Panc1 (cell line): Measurements from ENCODE around the gene FAM222B.

Experiments
- POLR2AphosphoS5 ChIP-seq: IDR thresholded peaks from 2 replicates; pipeline ENCODE4 v1.6.1; 2012; ENCODE audit warnings: mild to moderate bottlenecking, low read depth, low read length, moderate library complexity
- REST ChIP-seq, 2 experiments: IDR thresholded peaks; 2 replicates each; pipeline ENCODE4 v1.6.1; 2011 to 2012; ENCODE audit warnings: low read depth in 2 of 2, control low read depth in 1 of 2, low read length in 1 of 2, mild to moderate bottlenecking in 1 of 2, moderate library complexity in 1 of 2; ENCODE audit not compliant: insufficient read depth in 1 of 2
- SIN3A ChIP-seq: IDR thresholded peaks from 2 replicates; pipeline ENCODE4 v1.6.1; 2012; ENCODE audit warnings: low read depth, mild to moderate bottlenecking, low read length, moderate library complexity, borderline replicate concordance; ENCODE audit not compliant: insufficient read depth
- TCF7L2 ChIP-seq: IDR thresholded peaks from 2 replicates; pipeline ENCODE4 v1.6.1; 2011; ENCODE audit warnings: mild to moderate bottlenecking, low read depth, low read length, inconsistent platforms
- TF ChIP-seq, protein P1 (sequence below): fragments of 450-650 bp; IDR thresholded peaks from 2 replicates; pipeline ENCODE4 v1.5.1; 2017; ENCODE audit warnings: mild to moderate bottlenecking

GRCh38 chr17:28745786-28746411 lies 96.7 kb downstream of the FAM222B start:
- TF ChIP-seq, protein P1, sequence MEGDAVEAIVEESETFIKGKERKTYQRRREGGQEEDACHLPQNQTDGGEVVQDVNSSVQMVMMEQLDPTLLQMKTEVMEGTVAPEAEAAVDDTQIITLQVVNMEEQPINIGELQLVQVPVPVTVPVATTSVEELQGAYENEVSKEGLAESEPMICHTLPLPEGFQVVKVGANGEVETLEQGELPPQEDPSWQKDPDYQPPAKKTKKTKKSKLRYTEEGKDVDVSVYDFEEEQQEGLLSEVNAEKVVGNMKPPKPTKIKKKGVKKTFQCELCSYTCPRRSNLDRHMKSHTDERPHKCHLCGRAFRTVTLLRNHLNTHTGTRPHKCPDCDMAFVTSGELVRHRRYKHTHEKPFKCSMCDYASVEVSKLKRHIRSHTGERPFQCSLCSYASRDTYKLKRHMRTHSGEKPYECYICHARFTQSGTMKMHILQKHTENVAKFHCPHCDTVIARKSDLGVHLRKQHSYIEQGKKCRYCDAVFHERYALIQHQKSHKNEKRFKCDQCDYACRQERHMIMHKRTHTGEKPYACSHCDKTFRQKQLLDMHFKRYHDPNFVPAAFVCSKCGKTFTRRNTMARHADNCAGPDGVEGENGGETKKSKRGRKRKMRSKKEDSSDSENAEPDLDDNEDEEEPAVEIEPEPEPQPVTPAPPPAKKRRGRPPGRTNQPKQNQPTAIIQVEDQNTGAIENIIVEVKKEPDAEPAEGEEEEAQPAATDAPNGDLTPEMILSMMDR: no peak
- TF ChIP-seq POLR2AphosphoS5: no peak
- no peak for TF ChIP-seq REST (IDR thresholded peaks at IDR 0.05; ENCODE audit: insufficient read depth in 1 of 2, low read depth in 2 of 2, low read length in 1 of 2)
- no peak for TF ChIP-seq TCF7L2
- TF ChIP-seq SIN3A: 0 out of 2 replicates have a peak, but pooled peaks have one; percentile 34
